ENCODE measurements around the gene CDKN2A. TPM values are rescaled to one million over a fixed set of nuclear protein-coding genes. Genes with fewer than 3 reads are reported as not detected.

Gene CDKN2A
- polyA plus RNA-seq, 1 donor (not counting 4 experiments of a cell fraction or from before 2014, with no cell fraction given): 65.3 TPM

DNA sequence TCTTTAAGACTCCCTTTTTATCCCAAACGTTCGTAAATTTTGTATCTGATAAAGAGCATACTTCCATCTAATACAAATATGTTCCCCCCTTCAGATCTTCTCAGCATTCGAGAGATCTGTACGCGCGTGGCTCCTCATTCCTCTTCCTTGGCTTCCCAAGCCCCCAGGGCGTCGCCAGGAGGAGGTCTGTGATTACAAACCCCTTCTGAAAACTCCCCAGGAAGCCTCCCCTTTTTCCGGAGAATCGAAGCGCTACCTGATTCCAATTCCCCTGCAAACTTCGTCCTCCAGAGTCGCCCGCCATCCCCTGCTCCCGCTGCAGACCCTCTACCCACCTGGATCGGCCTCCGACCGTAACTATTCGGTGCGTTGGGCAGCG lies 19.9 kb downstream of the CDKN2A start:
- Histone ChIP-seq H3K36me3 (ENCODE audit: control insufficient read depth in 2 of 2, extremely low read depth in 1 of 2, insufficient read depth in 2 of 2, low read length in 2 of 2) (peaks cover 5 to 11% of the 10 kb centered on the region in 2 experiments), H3K9ac (ENCODE audit: control insufficient read depth, extremely low read depth, insufficient read depth, low read length) (peak overlapping the region; percentile 75), H3K4me3 (ENCODE audit: control insufficient read depth in 2 of 3, extremely low read depth in 1 of 3, insufficient read depth in 2 of 3, low read depth in 1 of 3, low read length in 3 of 3) (peak overlapping the region; percentile 80 to 89 (median 85)), H3K27ac (ENCODE audit: control insufficient read depth, insufficient read depth, low read length) (no peak overlapping the region), H3K4me2 (ENCODE audit: control insufficient read depth, extremely low read depth, insufficient read depth, low read depth, low read length) (peak overlapping the region; percentile 98), H3K27me3 (ENCODE audit: control insufficient read depth, extremely low read depth, insufficient read depth, low read length) (peaks cover 79% of the 10 kb centered on the region), H2AFZ (ENCODE audit: control insufficient read depth, low read length) (no peak overlapping the region), H4K20me1 (ENCODE audit: control insufficient read depth, extremely low read depth, insufficient read depth, low read length) (no peaks in the 10 kb centered on the region), H3K9me3 (ENCODE audit: control insufficient read depth, low read depth, low read length) (peaks cover 11% of the 10 kb centered on the region), H3K4me1 (ENCODE audit: control insufficient read depth, extremely low read depth, insufficient read depth, low read length) (peaks cover 10% of the 10 kb centered on the region), H3K79me2 (ENCODE audit: control insufficient read depth, insufficient read depth, low read length) (no peaks in the 10 kb centered on the region), H3K9me1 (ENCODE audit: control insufficient read depth, extremely low read depth, insufficient read depth, low read length) (no peaks in the 10 kb centered on the region)
- FAIRE-seq (no peak), DNase-seq (ENCODE audit: low read depth, low spot score) (no peak)
- dilution Hi-C loops (cut with MboI; ENCODE audit: extremely low pct_ligation_motif_present, low sequenced_read_pairs): no loop called here
- TF ChIP-seq, protein P1, sequence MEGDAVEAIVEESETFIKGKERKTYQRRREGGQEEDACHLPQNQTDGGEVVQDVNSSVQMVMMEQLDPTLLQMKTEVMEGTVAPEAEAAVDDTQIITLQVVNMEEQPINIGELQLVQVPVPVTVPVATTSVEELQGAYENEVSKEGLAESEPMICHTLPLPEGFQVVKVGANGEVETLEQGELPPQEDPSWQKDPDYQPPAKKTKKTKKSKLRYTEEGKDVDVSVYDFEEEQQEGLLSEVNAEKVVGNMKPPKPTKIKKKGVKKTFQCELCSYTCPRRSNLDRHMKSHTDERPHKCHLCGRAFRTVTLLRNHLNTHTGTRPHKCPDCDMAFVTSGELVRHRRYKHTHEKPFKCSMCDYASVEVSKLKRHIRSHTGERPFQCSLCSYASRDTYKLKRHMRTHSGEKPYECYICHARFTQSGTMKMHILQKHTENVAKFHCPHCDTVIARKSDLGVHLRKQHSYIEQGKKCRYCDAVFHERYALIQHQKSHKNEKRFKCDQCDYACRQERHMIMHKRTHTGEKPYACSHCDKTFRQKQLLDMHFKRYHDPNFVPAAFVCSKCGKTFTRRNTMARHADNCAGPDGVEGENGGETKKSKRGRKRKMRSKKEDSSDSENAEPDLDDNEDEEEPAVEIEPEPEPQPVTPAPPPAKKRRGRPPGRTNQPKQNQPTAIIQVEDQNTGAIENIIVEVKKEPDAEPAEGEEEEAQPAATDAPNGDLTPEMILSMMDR (optimal IDR thresholded peaks at IDR 0.05 in 1 of 3, IDR thresholded peaks at IDR 0.05 in 1 of 3, conservative IDR thresholded peaks at IDR 0.05 in 1 of 3; ENCODE audit: extremely low read depth in 1 of 3, insufficient read depth in 2 of 3, low read length in 3 of 3): no peak
- no peak for TF ChIP-seq EZH2 (IDR thresholded peaks at IDR 0.05; ENCODE audit: low read length)

DNA sequence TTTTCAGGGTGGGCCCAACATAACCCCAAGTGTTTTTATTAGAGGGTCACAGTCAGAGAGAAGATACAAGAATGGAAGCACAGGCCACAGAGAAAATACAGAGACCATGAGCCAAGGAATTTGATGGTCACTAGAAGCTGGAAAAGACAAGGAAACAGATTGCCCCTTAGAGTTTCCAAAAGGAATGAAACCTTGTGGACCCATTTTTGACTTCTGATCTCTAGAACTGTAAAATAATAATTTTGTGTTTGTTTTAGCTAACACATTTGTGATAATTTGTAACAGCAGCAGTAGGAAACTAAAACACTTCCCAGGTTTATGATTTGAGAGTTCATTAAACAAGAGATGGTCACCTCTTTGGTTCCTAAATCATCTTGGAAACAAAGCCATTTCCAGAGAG lies 21.8 kb downstream of the CDKN2A start:
- H4K20me1 ChIP-seq (ENCODE audit: control insufficient read depth, extremely low read depth, insufficient read depth, low read length): no peaks in the 10 kb centered on the region
- H3K27ac ChIP-seq (ENCODE audit: control insufficient read depth, insufficient read depth, low read length): no peak overlapping the region
- peaks cover 5 to 13% of the 10 kb centered on the region in 2 experiments for H3K36me3 ChIP-seq (ENCODE audit: control insufficient read depth in 2 of 2, extremely low read depth in 1 of 2, insufficient read depth in 2 of 2, low read length in 2 of 2)
- H3K9ac ChIP-seq (ENCODE audit: control insufficient read depth, extremely low read depth, insufficient read depth, low read length): no peak overlapping the region
- dilution Hi-C loops (cut with MboI; ENCODE audit: extremely low pct_ligation_motif_present, low sequenced_read_pairs): no loop called here
- no peak for DNase-seq (ENCODE audit: low read depth, low spot score)
- no peak for FAIRE-seq
- H3K4me3 ChIP-seq (ENCODE audit: control insufficient read depth in 2 of 3, extremely low read depth in 1 of 3, insufficient read depth in 2 of 3, low read depth in 1 of 3, low read length in 3 of 3): no peak overlapping the region
- no peaks in the 10 kb centered on the region for H3K79me2 ChIP-seq (ENCODE audit: control insufficient read depth, insufficient read depth, low read length)
- peaks cover 89% of the 10 kb centered on the region for H3K27me3 ChIP-seq (ENCODE audit: control insufficient read depth, extremely low read depth, insufficient read depth, low read length)
- no peaks in the 10 kb centered on the region for H3K9me1 ChIP-seq (ENCODE audit: control insufficient read depth, extremely low read depth, insufficient read depth, low read length)
- H3K9me3 ChIP-seq (ENCODE audit: control insufficient read depth, low read depth, low read length): peaks cover 22% of the 10 kb centered on the region
- peaks cover 12% of the 10 kb centered on the region for H3K4me1 ChIP-seq (ENCODE audit: control insufficient read depth, extremely low read depth, insufficient read depth, low read length)
- no peak overlapping the region for H2AFZ ChIP-seq (ENCODE audit: control insufficient read depth, low read length)
- no peak overlapping the region for H3K4me2 ChIP-seq (ENCODE audit: control insufficient read depth, extremely low read depth, insufficient read depth, low read depth, low read length)
- no peak for TF ChIP-seq EZH2 (IDR thresholded peaks at IDR 0.05; ENCODE audit: low read length)
- TF ChIP-seq, protein P1 (optimal IDR thresholded peaks at IDR 0.05 in 1 of 3, IDR thresholded peaks at IDR 0.05 in 1 of 3, conservative IDR thresholded peaks at IDR 0.05 in 1 of 3; ENCODE audit: extremely low read depth in 1 of 3, insufficient read depth in 2 of 3, low read length in 3 of 3): no peak
